ENCODE measurements around the gene CR1L.
A peak's percentile ranks its signal among the peaks of the same experiment; 100 is the strongest.
"Not testable (repeated sequence)": the region's sequence is repeated elsewhere in the genome, so short reads cannot be mapped to it uniquely, and the experiment has no call there.

Gene CR1L

GRCh38 chr1:207644852-207645634, at the start of gene CR1L:
Gene CR1L (plus strand): TSS chr1:207645133. CDS start chr1:207645234, 101 bp downstream.
- DNase-seq (ENCODE audit: low spot score) = peak; percentile 85

- no peak for DNase-seq (ENCODE audit: low spot score)
Observed at GRCh38 chr1:207603777-207604176, 41.2 kb upstream of the CR1L start.

GRCh38 chr1:207605444-207606361, 39.2 kb upstream of the CR1L start:
- DNase-seq (ENCODE audit: low spot score) = no peak

GRCh38 chr1:207606362-207606755, 38.6 kb upstream of the CR1L start:
- DNase-seq (ENCODE audit: low spot score) = no peak

- no peak for DNase-seq (ENCODE audit: low spot score)
Observed at GRCh38 chr1:207612762-207613161, 32.2 kb upstream of the CR1L start.

- peak; percentile 62 for DNase-seq (ENCODE audit: low spot score)
Observed at GRCh38 chr1:207619871-207620542, 24.9 kb upstream of the CR1L start.

- no peak for DNase-seq (ENCODE audit: low spot score)
Observed at GRCh38 chr1:207620543-207620893, 24.4 kb upstream of the CR1L start.

- not testable (repeated sequence) for DNase-seq (ENCODE audit: low spot score)
Observed at GRCh38 chr1:207625504-207626071, 19.3 kb upstream of the CR1L start.

- DNase-seq (ENCODE audit: low spot score) = no peak
Observed at GRCh38 chr1:207626972-207627337, 18.0 kb upstream of the CR1L start.

GRCh38 chr1:207627496-207627895, 17.4 kb upstream of the CR1L start:
- DNase-seq (ENCODE audit: low spot score) = no peak

- no peak for DNase-seq (ENCODE audit: low spot score)
Observed at GRCh38 chr1:207628776-207629175, 16.2 kb upstream of the CR1L start.

- DNase-seq (ENCODE audit: low spot score) = no peak
Observed at GRCh38 chr1:207631137-207631536, 13.8 kb upstream of the CR1L start.

GRCh38 chr1:207633226-207633625, 11.7 kb upstream of the CR1L start:
- DNase-seq (ENCODE audit: low spot score) = no peak

- not testable (repeated sequence) for DNase-seq (ENCODE audit: low spot score)
Observed at GRCh38 chr1:207633699-207634289, 11.1 kb upstream of the CR1L start.

- not testable (repeated sequence) for DNase-seq (ENCODE audit: low spot score)
Observed at GRCh38 chr1:207634293-207634692, 10.6 kb upstream of the CR1L start.

GRCh38 chr1:207635569-207636186, 9.3 kb upstream of the CR1L start:
- DNase-seq (ENCODE audit: low spot score) = not testable (repeated sequence)

- DNase-seq (ENCODE audit: low spot score) = not testable (repeated sequence)
Observed at GRCh38 chr1:207638487-207639145, 6.3 kb upstream of the CR1L start.

- DNase-seq (ENCODE audit: low spot score) = not testable (repeated sequence)
Observed at GRCh38 chr1:207639362-207639761, 5.6 kb upstream of the CR1L start.

- no peak for DNase-seq (ENCODE audit: low spot score)
Observed at GRCh38 chr1:207644166-207644851, 624 bp upstream of the CR1L start.

- DNase-seq (ENCODE audit: low spot score) = no peak
Observed at GRCh38 chr1:207645635-207646081, 725 bp downstream of the CR1L start.
